Measurements from ENCODE around the gene TRPV3. TPM values are rescaled to one million over a fixed set of nuclear protein-coding genes. Genes with fewer than 3 reads are reported as not detected.
"Not testable (repeated sequence)": the region's sequence is repeated elsewhere in the genome, so short reads cannot be mapped to it uniquely, and the experiment has no call there.

TRPV3 gene
- total RNA-seq, 2 experiments from 2014 or later = 0.25 to 0.67 TPM

DNA sequence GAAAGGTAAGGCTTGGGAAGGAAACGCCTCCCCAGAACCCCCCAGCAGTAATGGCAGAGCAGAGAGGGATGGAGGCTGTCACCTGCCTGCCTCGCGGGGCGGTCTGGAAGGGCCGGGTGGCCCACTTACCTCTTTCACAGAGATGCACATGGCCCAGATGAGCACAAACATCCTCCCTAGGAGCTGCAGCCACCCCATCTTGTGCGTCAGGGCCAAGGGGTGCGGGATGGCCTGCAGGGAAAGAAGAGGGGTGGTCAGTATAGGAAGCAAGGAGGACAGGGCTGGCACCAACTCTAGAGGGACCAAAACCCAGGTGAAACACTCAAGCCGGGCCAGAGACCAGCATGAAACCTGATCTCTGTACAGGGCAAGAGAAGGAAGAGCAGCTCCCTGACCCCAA is 29.7 kb downstream of the TRPV3 start:
- intact Hi-C loops (cut with micrococcal nuclease) = no loop called here
- no peak overlapping the region for H3K4me3 Mint-ChIP-seq
- ChIA-PET CTCF (no interaction called here), POLR2A (no interaction called here)
- H3K9me3 Mint-ChIP-seq = no peaks in the 10 kb centered on the region
- H3K27ac Mint-ChIP-seq = no peak overlapping the region
- no peak for DNase-seq
- H3K27me3 Mint-ChIP-seq = no peaks in the 10 kb centered on the region
- TF ChIP-seq, protein P1, sequence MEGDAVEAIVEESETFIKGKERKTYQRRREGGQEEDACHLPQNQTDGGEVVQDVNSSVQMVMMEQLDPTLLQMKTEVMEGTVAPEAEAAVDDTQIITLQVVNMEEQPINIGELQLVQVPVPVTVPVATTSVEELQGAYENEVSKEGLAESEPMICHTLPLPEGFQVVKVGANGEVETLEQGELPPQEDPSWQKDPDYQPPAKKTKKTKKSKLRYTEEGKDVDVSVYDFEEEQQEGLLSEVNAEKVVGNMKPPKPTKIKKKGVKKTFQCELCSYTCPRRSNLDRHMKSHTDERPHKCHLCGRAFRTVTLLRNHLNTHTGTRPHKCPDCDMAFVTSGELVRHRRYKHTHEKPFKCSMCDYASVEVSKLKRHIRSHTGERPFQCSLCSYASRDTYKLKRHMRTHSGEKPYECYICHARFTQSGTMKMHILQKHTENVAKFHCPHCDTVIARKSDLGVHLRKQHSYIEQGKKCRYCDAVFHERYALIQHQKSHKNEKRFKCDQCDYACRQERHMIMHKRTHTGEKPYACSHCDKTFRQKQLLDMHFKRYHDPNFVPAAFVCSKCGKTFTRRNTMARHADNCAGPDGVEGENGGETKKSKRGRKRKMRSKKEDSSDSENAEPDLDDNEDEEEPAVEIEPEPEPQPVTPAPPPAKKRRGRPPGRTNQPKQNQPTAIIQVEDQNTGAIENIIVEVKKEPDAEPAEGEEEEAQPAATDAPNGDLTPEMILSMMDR (IDR thresholded peaks at IDR 0.05) = no peak
- H3K4me1 Mint-ChIP-seq (ENCODE audit: low read depth) = no peaks in the 10 kb centered on the region
- ATAC-seq = no peak
- H3K36me3 Mint-ChIP-seq (ENCODE audit: low read depth) = no peaks in the 10 kb centered on the region

DNA sequence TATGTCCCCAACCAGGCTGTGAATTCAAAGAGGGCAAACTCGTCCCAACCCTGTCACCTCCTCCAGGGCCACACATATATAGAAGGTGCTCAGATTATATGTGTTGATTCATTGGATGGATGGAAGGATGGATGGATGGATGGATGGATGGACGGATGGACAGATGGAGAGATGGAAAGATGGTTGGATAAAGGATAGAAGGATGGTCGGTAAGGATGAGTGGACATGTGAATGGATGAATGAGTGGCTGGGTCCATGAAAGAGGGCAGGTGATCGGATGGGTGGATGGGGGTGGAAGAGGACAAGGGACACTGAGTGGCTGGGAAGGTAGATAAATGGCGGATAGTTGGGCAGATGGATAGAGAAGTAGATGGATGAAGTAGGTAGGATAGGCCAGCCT is 30.1 kb downstream of the TRPV3 start:
- intact Hi-C loops (cut with micrococcal nuclease) = no loop called here
- Mint-ChIP-seq H3K9me3 (no peaks in the 10 kb centered on the region), H3K36me3 (ENCODE audit: low read depth) (no peaks in the 10 kb centered on the region), H3K4me3 (no peak overlapping the region), H3K4me1 (ENCODE audit: low read depth) (no peaks in the 10 kb centered on the region), H3K27me3 (no peaks in the 10 kb centered on the region), H3K27ac (no peak overlapping the region)
- ATAC-seq = no peak
- TF ChIP-seq, protein P1 (IDR thresholded peaks at IDR 0.05) = no peak
- ChIA-PET CTCF (no interaction called here), POLR2A (no interaction called here)
- DNase-seq = no peak

DNA sequence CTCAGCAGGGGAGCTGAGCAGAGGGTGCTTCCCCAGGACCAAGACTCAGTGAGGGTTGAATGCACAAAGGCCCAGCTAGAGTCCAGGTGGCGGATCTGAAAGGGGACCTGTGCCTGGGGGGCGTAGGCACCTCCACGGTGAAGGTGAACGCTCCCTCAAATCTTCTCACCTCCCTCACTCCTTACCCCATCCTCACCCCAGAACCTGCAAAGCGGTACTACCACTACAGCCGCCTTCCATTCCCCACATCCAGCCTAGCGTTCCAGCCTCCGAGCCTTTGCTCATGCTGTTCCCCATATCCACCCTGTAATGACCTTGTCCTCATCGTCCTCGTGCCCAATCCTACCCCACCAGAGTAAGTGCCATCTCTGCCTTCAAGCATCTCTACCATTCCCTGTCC is 30.6 kb downstream of the TRPV3 start:
- H3K4me3 Mint-ChIP-seq = no peak overlapping the region
- ChIA-PET POLR2A (no interaction called here), CTCF (no interaction called here)
- H3K27me3 Mint-ChIP-seq = no peaks in the 10 kb centered on the region
- no peaks in the 10 kb centered on the region for H3K4me1 Mint-ChIP-seq (ENCODE audit: low read depth)
- intact Hi-C loops (cut with micrococcal nuclease) = no loop called here
- TF ChIP-seq, protein P1 (IDR thresholded peaks at IDR 0.05) = no peak
- DNase-seq (no peak), ATAC-seq (no peak)
- no peaks in the 10 kb centered on the region for H3K9me3 Mint-ChIP-seq
- no peak overlapping the region for H3K27ac Mint-ChIP-seq
- H3K36me3 Mint-ChIP-seq (ENCODE audit: low read depth) = no peaks in the 10 kb centered on the region

DNA sequence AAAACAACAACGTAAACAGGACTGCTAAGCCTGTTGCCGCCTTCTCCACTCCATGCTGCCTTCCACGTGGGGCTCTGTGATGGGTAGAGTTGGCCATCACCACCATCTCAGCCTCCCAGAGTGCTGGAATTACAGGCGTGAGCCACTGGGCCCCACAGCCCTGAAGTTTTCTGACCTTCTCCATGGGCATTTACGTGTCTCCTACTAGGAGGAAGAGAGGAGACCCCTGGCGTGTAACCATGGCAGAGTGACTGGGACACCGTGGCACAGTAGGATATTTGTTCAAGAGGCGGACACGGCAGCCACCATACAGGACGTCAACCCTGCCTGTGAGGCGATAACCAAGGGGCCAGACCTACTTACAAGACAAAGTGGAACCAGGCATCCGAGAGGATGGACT is 31.1 kb downstream of the TRPV3 start:
- Mint-ChIP-seq H3K27me3 (no peaks in the 10 kb centered on the region), H3K27ac (no peak overlapping the region), H3K9me3 (no peaks in the 10 kb centered on the region), H3K4me1 (ENCODE audit: low read depth) (no peaks in the 10 kb centered on the region), H3K36me3 (ENCODE audit: low read depth) (no peaks in the 10 kb centered on the region), H3K4me3 (no peak overlapping the region)
- CTCF ChIA-PET = no interaction called here
- TF ChIP-seq, protein P1 (IDR thresholded peaks at IDR 0.05) = no peak
- ATAC-seq (no peak), DNase-seq (no peak)
- POLR2A ChIA-PET = no interaction called here
- intact Hi-C loops (cut with micrococcal nuclease) = no loop called here

DNA sequence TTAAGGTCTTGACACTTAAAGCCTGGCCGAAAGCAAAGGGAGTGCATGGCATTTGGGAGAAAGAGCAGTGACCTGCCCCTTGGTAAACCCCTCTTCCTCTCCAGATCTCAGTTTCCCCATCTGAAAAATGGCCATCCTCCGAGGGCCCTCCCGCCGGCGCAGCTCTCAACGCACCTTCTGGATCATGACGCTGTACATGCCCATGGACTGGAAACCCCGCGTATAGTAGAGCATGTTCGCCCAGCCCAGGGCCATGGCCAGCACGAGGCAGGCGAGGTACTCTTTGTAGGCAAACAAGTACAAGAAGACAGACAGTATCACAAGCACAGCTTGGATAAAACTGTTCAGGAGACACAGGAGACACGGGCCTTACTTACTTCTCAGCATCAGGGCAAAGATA is 33.6 kb downstream of the TRPV3 start:
- DNase-seq (no peak), ATAC-seq (no peak)
- Mint-ChIP-seq H3K9me3 (no peaks in the 10 kb centered on the region), H3K27me3 (no peaks in the 10 kb centered on the region), H3K27ac (no peak overlapping the region), H3K4me3 (no peak overlapping the region), H3K36me3 (ENCODE audit: low read depth) (no peaks in the 10 kb centered on the region), H3K4me1 (ENCODE audit: low read depth) (no peaks in the 10 kb centered on the region)
- ChIA-PET POLR2A (interaction anchor here (1.4 kb wide), 1 partner anchor 11 kb away, joined by 4 read pairs; no protein-coding TSS in a partner anchor), CTCF (no interaction called here)
- TF ChIP-seq, protein P1 (IDR thresholded peaks at IDR 0.05) = no peak
- intact Hi-C loops (cut with micrococcal nuclease) = no loop called here

DNA sequence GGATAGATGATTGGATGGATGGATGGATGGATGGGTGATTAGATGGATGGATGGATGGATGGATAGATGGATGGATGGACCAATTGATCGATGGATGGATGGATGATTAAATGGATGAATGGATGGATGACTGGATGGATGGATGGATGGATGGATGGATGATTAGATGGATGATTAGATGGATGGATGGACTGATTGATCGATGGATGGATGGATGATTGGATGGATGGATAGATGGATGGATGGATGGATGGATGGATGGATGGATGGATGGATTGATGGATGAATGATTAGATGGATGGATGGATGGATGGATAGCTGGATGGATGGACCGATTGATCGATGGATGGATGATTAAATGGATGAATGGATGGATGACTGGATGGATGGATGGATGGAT is 38.1 kb downstream of the TRPV3 start:
- H3K4me3 Mint-ChIP-seq; DNase-seq; intact Hi-C loops (cut with micrococcal nuclease); POLR2A ChIA-PET; ATAC-seq; H3K9me3 Mint-ChIP-seq; H3K36me3 Mint-ChIP-seq (ENCODE audit: low read depth); H3K27me3 Mint-ChIP-seq; H3K4me1 Mint-ChIP-seq (ENCODE audit: low read depth); CTCF ChIA-PET; H3K27ac Mint-ChIP-seq: not testable (repeated sequence)

All from activated CD8-positive, alpha-beta T cell treated with anti-CD3 and anti-CD28 coated beads for 36 hours (primary cell).